Fibroblast of the conjunctiva (primary cell): Measurements from ENCODE around the gene TULP4.

Source experiments
- DNase-seq: peaks from one replicate; pipeline ENCODE4 v3.0.0-alpha.2; 2010; ENCODE audit warnings: low read depth

Gene TULP4

GRCh38 chr6:158312165-158312564 lies at the start of gene TULP4:
Gene TULP4 (plus strand): TSS chr6:158312465. CDS start chr6:158314017, 1,552 bp downstream.
- DNase-seq: no peak

- no peak for DNase-seq
Observed at GRCh38 chr6:158262755-158263154, 49.5 kb upstream of the TULP4 start.

- no peak for DNase-seq
Observed at GRCh38 chr6:158264180-158264579, 48.1 kb upstream of the TULP4 start.

- no peak for DNase-seq
Observed at GRCh38 chr6:158266131-158266530, 46.1 kb upstream of the TULP4 start.

- DNase-seq: no peak
Observed at GRCh38 chr6:158268361-158269147, 43.7 kb upstream of the TULP4 start.

GRCh38 chr6:158269657-158270056 lies 42.6 kb upstream of the TULP4 start:
- no peak for DNase-seq

GRCh38 chr6:158270389-158271127 lies 41.7 kb upstream of the TULP4 start:
- no peak for DNase-seq

- DNase-seq: no peak
Observed at GRCh38 chr6:158272324-158272723, 39.9 kb upstream of the TULP4 start.

GRCh38 chr6:158278004-158278403 lies 34.3 kb upstream of the TULP4 start:
- DNase-seq: no peak

GRCh38 chr6:158279615-158280014 lies 32.6 kb upstream of the TULP4 start:
- DNase-seq: no peak

- no peak for DNase-seq
Observed at GRCh38 chr6:158283304-158283980, 28.8 kb upstream of the TULP4 start.

- DNase-seq: peak; percentile 56
Observed at GRCh38 chr6:158284007-158284875, 28.0 kb upstream of the TULP4 start.

GRCh38 chr6:158284876-158285655 lies 27.2 kb upstream of the TULP4 start:
- no peak for DNase-seq

GRCh38 chr6:158285656-158286021 lies 26.6 kb upstream of the TULP4 start:
- no peak for DNase-seq

- no peak for DNase-seq
Observed at GRCh38 chr6:158286413-158286812, 25.9 kb upstream of the TULP4 start.

- no peak for DNase-seq
Observed at GRCh38 chr6:158287047-158287446, 25.2 kb upstream of the TULP4 start.

GRCh38 chr6:158290040-158290439 lies 22.2 kb upstream of the TULP4 start:
- DNase-seq: no peak

GRCh38 chr6:158290659-158291058 lies 21.6 kb upstream of the TULP4 start:
- DNase-seq: no peak

- no peak for DNase-seq
Observed at GRCh38 chr6:158292016-158292415, 20.2 kb upstream of the TULP4 start.

GRCh38 chr6:158293122-158293521 lies 19.1 kb upstream of the TULP4 start:
- DNase-seq: no peak
